PFSK-1 (cell line): ENCODE data around the gene NSMCE1.

ENCODE experiments used
- POLR2AphosphoS5 ChIP-seq: IDR thresholded peaks from 2 replicates; pipeline ENCODE4 v1.6.1; 2012; ENCODE audit warnings: low read depth, mild to moderate bottlenecking, control low read depth, low read length, moderate library complexity
- SIN3A ChIP-seq: IDR thresholded peaks from 2 replicates; pipeline ENCODE4 v1.6.1; 2012; ENCODE audit warnings: mild to moderate bottlenecking, low read length, moderate library complexity, borderline replicate concordance; ENCODE audit not compliant: insufficient read depth
- TAF1 ChIP-seq: IDR thresholded peaks from 2 replicates; pipeline ENCODE4 v1.6.1; 2012; ENCODE audit warnings: low read length, control low read depth, borderline replicate concordance; ENCODE audit not compliant: insufficient read depth

DNA sequence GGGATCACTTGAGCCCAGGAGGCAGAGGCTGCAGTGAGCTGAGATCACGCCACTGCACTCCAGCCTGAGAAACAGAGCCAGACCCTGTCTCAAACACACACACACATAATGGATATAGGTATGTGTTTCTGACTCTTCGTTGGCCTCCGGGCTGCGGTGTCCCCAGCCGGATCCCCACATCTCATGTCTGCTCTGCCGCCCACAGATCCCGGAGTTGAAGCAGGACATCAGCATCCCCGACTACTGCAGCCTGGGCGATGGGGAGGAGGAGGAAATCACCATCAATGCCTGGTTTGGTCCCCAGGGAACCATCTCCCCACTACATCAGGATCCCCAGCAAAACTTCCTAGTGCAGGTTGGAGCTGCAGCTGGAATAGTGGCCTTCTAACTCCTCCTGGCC is 49.8 kb downstream of the NSMCE1 start:
- TF ChIP-seq SIN3A, result no peak
- TF ChIP-seq TAF1, result no peak
- TF ChIP-seq POLR2AphosphoS5, result no peak
